ENCODE data around the gene TEKT2.

The TEKT2 gene

DNA sequence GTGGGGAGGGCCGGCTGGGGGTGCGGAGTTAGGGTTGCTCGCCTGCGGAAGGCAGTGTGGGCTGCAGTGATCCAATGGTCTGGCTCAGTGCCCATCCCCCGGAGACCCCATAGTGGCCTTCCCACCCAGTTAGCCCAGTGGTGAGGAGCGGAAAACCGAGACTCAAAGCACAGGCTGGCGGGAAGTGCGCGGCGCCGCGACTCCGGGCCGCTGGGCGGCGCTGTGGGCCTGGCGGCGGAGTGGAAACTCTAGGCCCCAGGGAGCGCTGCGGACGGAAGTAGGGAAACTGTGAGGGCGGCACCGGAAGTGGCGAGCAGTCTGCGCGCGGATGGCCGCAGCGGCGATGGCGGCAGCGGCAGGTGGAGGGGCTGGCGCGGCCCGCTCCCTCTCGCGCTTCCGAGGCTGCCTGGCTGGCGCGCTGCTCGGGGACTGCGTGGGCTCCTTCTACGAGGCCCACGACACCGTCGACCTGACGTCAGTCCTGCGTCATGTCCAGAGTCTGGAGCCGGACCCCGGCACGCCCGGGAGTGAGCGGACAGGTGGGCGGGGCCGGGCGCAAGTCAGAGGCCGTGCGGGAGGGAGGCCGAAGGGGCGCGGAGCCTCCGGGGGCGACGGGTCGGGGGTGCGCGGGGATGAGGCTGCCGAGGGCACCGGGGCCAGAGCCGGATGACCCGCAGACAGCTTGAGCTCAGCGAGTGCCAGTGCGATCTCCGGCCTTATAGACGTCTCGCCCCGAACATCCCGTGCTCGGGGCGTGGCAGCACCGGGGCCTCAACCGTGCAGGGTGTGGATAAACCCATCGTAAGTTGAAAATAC, 4.9 kb downstream of the TEKT2 start, which contains the start of gene ADPRS (continued):
- TF ChIP-seq SP7 (tag by site-specific recombination; IDR thresholded peaks at IDR 0.05): peak; percentile 91
- TF ChIP-seq ZNF311 (tag by site-specific recombination; IDR thresholded peaks at IDR 0.05; ENCODE audit: borderline replicate concordance): no peak
- peak; percentile 22; the same call in 1 of the 2 replicates for TF ChIP-seq ZNF239 (tag by site-specific recombination; IDR thresholded peaks at IDR 0.05)
- TF ChIP-seq ZNF366 (tag by site-specific recombination; conservative IDR thresholded peaks at IDR 0.05): no peak
- no peak for TF ChIP-seq ZNF549 (tag by site-specific recombination; IDR thresholded peaks at IDR 0.05)
- TF ChIP-seq ZNF48 (tag by site-specific recombination; IDR thresholded peaks at IDR 0.05): no peak
- TF ChIP-seq ZNF280D (tag by site-specific recombination; IDR thresholded peaks at IDR 0.05): no peak
- TF ChIP-seq ZNF677 (tag by site-specific recombination; IDR thresholded peaks at IDR 0.05): no peak
- TF ChIP-seq, protein P1, sequence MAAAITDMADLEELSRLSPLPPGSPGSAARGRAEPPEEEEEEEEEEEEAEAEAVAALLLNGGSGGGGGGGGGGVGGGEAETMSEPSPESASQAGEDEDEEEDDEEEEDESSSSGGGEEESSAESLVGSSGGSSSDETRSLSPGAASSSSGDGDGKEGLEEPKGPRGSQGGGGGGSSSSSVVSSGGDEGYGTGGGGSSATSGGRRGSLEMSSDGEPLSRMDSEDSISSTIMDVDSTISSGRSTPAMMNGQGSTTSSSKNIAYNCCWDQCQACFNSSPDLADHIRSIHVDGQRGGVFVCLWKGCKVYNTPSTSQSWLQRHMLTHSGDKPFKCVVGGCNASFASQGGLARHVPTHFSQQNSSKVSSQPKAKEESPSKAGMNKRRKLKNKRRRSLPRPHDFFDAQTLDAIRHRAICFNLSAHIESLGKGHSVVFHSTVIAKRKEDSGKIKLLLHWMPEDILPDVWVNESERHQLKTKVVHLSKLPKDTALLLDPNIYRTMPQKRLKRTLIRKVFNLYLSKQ (tag by site-specific recombination; IDR thresholded peaks at IDR 0.05; ENCODE audit: borderline replicate concordance): no peak
- TF ChIP-seq BCL11B (tag by site-specific recombination; IDR thresholded peaks at IDR 0.05; ENCODE audit: low read depth): peak; percentile 70; the same call in 1 of the 2 replicates
- TF ChIP-seq, protein P2, sequence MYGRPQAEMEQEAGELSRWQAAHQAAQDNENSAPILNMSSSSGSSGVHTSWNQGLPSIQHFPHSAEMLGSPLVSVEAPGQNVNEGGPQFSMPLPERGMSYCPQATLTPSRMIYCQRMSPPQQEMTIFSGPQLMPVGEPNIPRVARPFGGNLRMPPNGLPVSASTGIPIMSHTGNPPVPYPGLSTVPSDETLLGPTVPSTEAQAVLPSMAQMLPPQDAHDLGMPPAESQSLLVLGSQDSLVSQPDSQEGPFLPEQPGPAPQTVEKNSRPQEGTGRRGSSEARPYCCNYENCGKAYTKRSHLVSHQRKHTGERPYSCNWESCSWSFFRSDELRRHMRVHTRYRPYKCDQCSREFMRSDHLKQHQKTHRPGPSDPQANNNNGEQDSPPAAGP (tag by site-specific recombination; IDR thresholded peaks at IDR 0.05): peak; percentile 92
- TF ChIP-seq, protein P3, sequence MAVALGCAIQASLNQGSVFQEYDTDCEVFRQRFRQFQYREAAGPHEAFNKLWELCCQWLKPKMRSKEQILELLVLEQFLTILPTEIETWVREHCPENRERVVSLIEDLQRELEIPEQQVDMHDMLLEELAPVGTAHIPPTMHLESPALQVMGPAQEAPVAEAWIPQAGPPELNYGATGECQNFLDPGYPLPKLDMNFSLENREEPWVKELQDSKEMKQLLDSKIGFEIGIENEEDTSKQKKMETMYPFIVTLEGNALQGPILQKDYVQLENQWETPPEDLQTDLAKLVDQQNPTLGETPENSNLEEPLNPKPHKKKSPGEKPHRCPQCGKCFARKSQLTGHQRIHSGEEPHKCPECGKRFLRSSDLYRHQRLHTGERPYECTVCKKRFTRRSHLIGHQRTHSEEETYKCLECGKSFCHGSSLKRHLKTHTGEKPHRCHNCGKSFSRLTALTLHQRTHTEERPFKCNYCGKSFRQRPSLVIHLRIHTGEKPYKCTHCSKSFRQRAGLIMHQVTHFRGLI (tag by site-specific recombination; IDR thresholded peaks at IDR 0.05): peak; percentile 72
- no peak for TF ChIP-seq ZNF274 (IDR thresholded peaks at IDR 0.05; ENCODE audit: low read length)
- no peak for TF ChIP-seq ZNF274 (tag by site-specific recombination; IDR thresholded peaks at IDR 0.05; ENCODE audit: borderline replicate concordance)
- TF ChIP-seq ZNF423 (tag by site-specific recombination; IDR thresholded peaks at IDR 0.05): peak; percentile 38; the same call in 1 of the 2 replicates
- TF ChIP-seq ZNF19 (tag by site-specific recombination; IDR thresholded peaks at IDR 0.05; ENCODE audit: low read depth): no peak
- TF ChIP-seq ZNF768 (tag by site-specific recombination; IDR thresholded peaks at IDR 0.05): no peak; the same call in 1 of the 2 replicates
- peak; percentile 98 for TF ChIP-seq ZBTB20 (tag by site-specific recombination; IDR thresholded peaks at IDR 0.05)
- no peak for TF ChIP-seq ZNF791 (tag by site-specific recombination; IDR thresholded peaks at IDR 0.05)
- TF ChIP-seq ZNF341 (tag by site-specific recombination; IDR thresholded peaks at IDR 0.05; ENCODE audit: low read depth): no peak; the same call in 1 of the 2 replicates
- TF ChIP-seq ZNF266 (tag by site-specific recombination; IDR thresholded peaks at IDR 0.05; ENCODE audit: low read depth): no peak
- TF ChIP-seq PRDM1 (tag by site-specific recombination; IDR thresholded peaks at IDR 0.05): no peak
- TF ChIP-seq ELK4 (IDR thresholded peaks at IDR 0.05; ENCODE audit: borderline replicate concordance, low read depth, low read length): peak; percentile 50; the same call in 1 of the 2 replicates
- TF ChIP-seq, protein P4, sequence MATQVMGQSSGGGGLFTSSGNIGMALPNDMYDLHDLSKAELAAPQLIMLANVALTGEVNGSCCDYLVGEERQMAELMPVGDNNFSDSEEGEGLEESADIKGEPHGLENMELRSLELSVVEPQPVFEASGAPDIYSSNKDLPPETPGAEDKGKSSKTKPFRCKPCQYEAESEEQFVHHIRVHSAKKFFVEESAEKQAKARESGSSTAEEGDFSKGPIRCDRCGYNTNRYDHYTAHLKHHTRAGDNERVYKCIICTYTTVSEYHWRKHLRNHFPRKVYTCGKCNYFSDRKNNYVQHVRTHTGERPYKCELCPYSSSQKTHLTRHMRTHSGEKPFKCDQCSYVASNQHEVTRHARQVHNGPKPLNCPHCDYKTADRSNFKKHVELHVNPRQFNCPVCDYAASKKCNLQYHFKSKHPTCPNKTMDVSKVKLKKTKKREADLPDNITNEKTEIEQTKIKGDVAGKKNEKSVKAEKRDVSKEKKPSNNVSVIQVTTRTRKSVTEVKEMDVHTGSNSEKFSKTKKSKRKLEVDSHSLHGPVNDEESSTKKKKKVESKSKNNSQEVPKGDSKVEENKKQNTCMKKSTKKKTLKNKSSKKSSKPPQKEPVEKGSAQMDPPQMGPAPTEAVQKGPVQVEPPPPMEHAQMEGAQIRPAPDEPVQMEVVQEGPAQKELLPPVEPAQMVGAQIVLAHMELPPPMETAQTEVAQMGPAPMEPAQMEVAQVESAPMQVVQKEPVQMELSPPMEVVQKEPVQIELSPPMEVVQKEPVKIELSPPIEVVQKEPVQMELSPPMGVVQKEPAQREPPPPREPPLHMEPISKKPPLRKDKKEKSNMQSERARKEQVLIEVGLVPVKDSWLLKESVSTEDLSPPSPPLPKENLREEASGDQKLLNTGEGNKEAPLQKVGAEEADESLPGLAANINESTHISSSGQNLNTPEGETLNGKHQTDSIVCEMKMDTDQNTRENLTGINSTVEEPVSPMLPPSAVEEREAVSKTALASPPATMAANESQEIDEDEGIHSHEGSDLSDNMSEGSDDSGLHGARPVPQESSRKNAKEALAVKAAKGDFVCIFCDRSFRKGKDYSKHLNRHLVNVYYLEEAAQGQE (tag by site-specific recombination; IDR thresholded peaks at IDR 0.05): peak; percentile 51
- peak; percentile 100 for TF ChIP-seq KLF9 (tag by site-specific recombination; IDR thresholded peaks at IDR 0.05; ENCODE audit: low read depth)
- TF ChIP-seq IKZF3 (tag by site-specific recombination; IDR thresholded peaks at IDR 0.05): peak; percentile 38

All from HEK293 (cell line).